Measurements from ENCODE around the gene RANBP3.

The RANBP3 gene

DNA sequence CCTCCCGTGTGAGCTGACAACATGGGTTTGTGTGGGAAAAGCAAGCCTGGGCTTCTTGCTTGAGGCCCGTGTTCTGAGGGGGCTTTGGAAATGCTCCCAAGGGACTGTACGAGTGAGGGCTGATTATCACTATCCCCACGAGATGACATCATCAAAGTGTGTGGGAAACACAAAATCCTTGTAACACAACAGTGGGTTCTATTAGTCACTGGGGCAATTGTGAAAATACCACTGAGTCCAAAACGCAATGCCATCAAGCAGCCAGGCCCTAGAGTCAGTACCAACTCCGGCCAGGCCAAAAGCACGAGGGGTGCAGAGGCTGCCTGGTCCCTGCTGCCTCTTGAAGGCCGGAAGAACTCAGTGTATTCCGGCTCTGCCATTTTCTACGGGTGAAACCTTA, 34.3 kb downstream of the RANBP3 start:
- no peak for DNase-seq

- DNase-seq = no peak
Observed at GRCh38 chr19:5943045-5943444, 34.9 kb downstream of the RANBP3 start.

DNA sequence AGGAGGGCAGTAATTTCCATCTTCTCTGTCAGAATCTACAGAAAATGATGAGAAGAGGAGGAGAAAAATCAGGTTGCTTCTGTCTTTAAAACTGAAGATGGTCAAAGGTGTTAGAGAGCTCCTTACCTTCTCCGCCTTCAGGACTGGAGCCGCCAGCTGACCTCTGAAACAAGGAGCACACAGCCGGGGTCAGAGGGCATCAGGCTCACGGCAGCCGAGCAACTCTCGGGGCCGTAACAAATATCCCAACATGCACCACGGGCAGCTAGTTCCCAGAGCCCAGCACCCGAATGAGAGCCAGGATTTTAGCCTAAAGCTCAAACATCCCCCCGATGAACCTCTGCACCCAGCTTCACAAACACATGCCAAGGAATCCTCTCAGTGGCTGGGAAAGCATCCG, 36.3 kb downstream of the RANBP3 start:
- no peak for DNase-seq

GRCh38 chr19:5940260-5941208, 37.4 kb downstream of the RANBP3 start:
- no peak for DNase-seq

DNA sequence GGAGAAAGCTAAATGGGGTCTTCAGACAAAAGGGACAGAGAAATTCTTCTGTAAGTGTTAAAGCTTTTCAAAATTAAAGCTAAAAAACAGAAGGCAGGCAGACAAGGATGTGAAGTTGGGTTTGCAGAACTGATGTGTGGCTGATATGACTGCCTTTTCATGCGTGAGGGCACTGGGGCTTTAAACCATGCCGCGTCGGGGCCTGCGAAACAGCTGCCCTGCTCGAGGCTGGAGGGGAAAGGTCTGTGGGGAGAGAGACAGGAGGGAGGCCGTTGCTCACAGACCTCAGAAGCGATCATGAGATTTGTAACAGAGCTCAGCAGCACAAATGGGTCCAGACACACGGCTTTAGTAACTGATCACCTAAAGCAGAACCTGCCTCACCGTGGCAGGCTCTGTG, 40.4 kb downstream of the RANBP3 start:
- no peak for DNase-seq

DNA sequence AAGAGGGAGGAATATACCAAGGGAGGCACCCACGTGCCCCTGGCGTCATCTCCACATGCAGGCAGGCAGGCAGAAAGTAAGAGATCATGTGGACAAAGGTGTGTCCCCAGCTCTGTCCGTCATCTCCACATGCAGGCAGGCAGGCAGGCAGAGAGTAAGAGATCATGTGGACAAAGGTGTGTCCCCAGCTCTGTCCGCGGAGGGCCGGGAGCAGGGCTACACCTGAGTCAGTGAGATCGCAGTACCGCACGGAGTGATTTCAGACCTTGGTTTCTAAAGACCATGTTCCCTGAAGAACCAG, 41.7 kb downstream of the RANBP3 start:
- DNase-seq = no peak

DNA sequence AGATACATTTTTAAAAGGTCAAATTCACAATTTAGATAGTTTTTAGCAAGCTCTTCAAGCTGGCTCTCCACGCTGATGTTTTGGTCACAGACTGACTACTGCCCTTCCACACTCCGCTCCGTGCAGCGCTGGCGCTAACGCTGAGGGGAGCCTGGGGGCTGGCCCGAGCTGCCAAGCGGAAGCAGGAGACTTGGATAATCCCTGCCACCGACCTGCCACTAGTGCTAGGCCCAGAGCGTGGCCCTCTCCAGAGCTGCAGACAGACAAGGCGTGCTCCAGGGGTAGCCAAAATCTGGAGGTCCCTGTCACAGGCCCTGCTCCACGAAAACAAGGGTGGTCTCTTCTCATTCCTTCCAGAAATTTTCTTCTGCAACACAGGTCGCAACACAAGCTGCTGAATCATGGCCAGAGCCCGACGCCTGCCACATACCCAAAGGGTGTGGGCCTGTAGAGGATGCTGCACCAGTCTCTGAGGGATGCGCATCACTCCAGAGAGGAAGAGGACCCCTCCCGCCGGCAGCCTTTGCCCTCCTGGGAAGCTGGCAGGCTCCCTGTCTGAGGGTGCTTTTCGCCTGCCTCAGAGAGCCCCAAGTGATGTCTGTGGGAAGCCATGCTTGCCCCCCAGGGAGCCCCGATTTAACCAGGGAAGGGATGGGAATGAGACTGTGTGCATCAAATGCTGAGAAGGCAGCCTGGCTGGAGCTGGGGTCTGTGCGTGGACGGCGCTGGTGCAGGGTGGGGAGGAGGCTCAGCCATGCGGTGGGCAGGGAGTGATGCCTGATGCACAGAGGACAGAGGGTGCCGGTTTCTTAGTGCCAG, 42.3 kb downstream of the RANBP3 start:
- DNase-seq = no peak

DNA sequence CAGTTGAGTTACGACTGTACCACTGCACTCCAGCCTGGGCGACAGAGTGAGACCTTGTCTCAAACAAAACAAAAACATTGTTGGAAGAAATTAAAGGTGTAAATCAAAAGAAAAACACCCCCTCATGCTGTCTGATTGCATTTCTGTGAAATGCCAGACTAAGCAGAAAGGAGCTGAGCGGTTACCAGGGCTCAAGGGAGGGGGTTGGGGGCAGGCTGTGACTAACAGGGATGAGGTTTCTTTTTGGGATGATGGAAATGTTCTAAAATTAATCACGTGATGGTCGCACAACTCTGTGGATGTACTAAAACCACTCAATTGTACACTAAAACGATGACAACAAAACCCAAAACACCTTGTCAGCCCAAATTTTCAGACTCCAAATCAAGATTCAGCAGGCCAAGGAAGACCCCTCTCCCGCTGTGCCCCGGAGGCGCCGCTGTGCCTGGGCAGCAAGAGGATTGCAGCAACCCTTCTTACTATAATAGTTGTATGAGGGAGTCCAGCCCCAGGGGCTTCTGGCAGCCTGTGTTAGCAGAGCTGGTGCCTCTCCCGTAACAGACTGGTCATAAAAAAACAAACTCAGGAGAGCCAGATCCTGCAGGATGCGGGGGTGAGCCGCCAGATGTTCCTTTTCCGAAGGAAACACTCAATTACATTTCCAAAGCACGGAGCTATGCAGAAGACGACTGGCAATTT, 43.0 kb downstream of the RANBP3 start:
- no peak for DNase-seq

DNA sequence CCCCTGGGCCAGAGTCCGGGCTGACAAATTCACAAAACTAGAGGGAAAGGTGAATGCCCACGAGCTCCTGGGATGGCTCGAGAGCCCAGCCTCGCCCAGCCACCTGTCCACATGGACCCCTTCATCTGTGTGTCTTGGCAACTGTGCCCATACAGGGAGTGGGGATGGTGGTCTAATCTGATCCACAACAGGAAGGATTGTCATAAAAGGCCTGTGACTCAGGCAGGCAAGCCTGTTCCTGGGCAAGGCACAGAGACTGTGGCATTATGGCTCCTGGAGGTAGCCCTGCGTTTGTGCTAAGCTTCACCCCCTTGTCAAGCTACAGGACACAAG, 43.9 kb downstream of the RANBP3 start:
- DNase-seq = no peak

GRCh38 chr19:5933391-5934068, 44.4 kb downstream of the RANBP3 start:
- no peak for DNase-seq

DNA sequence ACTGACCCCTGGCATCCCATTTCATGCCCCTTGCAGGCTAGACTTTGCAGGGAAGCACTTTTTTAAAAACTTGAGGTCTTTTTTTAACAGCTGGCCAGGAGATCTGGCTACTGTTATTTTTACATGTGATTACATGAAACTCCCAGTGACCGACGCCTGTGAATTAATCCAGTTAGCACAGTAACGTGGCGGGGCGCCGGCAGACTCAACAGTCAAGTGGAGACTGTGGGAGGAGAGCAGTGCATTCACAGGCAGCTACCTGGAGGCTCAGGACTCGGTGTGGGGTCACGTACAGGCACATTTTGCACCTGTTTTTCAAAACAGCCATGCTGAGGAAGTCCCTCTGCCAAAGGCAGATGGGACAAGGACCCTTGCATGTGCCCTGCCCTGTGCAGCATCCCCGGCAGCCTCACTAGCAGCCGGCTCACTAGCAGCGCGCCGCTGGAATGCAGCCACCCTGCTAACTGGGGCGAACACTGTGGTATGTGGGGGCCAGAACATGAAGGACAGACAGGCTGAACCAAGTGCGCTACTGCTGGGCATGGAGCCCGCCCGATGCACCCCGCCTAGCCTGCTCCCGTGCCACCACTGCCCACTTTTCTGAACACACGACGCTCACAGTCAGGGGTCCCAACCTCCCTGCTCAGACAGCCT, 45.2 kb downstream of the RANBP3 start:
- no peak for DNase-seq

- DNase-seq = no peak
Observed at GRCh38 chr19:5932146-5932545, 45.8 kb downstream of the RANBP3 start.

- DNase-seq = no peak
Observed at GRCh38 chr19:5931251-5931650, 46.7 kb downstream of the RANBP3 start.

DNA sequence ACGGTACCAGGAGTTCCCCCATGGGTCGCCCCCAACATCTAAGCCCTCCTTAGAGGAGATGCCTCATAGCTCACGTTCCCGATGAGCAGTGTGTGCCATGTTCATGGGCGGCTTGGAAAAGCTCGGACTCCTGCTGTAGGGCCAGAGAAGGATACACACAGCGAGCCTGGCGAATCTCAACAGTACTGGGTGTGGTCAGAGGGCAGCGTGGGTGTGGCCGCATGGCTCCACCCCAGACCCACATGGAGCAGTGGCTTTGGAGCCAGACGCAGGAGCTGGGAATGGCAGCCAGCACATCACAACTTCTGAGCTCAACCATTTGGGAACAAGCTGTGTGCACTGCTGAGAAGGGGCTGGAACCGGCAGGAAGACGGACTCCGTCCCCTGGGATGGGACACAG, 48.3 kb downstream of the RANBP3 start:
- DNase-seq = no peak

- no peak for DNase-seq
Observed at GRCh38 chr19:5929179-5929578, 48.8 kb downstream of the RANBP3 start.

- DNase-seq = no peak
Observed at GRCh38 chr19:5927441-5927821, 50.5 kb downstream of the RANBP3 start.

- peak; percentile 27 to 52 for DNase-seq
Observed at GRCh38 chr19:5926641-5927440, 51.1 kb downstream of the RANBP3 start.

DNA sequence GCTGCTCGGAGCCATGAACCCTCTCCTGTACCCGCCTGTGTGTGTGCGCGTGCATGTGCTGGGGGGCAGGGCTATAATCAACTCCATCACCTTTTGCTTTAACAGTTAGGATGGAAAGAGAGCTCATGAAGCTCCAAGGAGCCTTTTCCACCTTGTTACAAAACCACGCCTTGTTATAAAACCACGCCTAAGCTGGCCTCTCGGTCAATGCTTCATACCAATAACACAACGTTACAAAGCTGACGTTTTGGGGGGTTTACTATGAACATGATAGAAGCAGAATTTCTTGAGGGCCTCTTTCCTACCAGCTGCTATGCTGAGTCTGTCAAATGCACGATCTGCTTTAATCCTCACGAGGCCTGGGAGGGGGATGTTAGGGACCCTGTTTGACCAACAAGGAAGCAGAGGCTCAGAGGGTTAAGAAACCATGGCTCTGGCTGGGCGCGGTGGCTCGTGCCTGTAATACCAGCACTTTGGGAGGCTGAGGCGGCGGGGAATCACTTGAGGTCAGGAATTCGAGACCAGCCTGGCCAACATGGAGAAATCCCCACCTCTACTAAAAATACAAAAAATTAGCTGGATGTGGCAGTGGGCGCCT, 52.0 kb downstream of the RANBP3 start:
- no peak for DNase-seq

GRCh38 chr19:5923356-5923755, 54.6 kb downstream of the RANBP3 start:
- DNase-seq = no peak

DNA sequence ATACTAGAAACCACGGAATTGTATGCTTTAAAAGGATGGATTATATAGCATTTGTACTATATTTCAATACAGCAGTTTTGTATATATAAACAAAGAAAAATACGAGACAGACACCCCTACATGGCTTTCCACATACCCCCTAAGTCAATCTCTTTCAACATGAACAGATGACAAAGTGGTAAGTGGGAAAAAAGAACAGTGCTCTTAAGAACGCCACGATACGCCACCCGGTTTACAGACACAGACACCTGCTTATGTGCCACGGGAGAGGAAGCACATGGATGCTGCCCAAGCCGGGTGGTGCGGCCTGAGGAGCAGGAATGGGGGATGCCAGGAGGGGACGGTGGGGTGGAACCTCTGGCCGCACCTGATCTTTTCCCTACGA, 55.8 kb downstream of the RANBP3 start:
- DNase-seq = no peak

DNA sequence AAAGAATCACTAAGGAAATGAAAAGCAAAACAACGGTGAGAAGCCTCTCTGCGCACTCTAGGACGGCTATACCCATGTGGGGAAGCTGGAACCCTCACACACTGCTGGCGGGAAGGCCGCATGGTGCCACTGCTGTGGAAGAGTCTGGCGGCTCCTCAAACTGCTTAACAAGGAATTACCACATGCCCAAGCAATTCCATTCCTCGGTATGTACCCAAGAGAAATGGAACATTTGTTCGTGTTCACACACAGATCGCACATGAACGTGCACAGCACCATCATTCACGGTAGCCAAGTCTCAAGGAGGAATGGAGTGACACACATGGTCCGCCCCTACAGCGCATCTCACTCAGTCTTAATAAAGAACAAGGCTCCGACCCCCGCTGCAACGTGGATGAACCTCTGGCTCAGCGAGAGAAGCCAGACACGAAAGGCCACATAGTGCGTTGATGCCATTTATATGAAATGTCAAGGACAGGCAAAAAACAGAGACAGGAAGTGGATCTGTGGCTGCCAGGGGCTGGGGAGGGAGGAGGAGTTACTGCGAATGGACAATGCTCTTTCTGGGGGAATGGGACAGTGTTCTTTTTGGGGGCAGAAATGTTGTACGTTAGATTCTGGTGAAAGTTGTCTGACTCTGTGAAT, 56.3 kb downstream of the RANBP3 start:
- no peak for DNase-seq

Data from NCI-H526 (cell line).